Right ventricle myocardium superior (tissue), 1 donor: ENCODE measurements around the gene PARD3. TPM values are rescaled to one million over a fixed set of nuclear protein-coding genes. Genes with fewer than 3 reads are reported as not detected.

Experiments used
- ATAC-seq: fragments of 200-7000 bp; cut with Tn5 transposase; one replicate; pipeline ENCODE4 v1.9.1; 2020; ENCODE audit warnings: mild to moderate bottlenecking; ENCODE audit not compliant: poor library complexity
- DNase-seq: peaks from one replicate; pipeline ENCODE4 v3.0.0-alpha.2; 2020
- intact Hi-C: fragments of 100-400 bp; cut with DNase I; formaldehyde crosslinking; loops from one replicate; pipeline ENCODE4 v1.11.2; 2022
- total RNA-seq: library from RNA; stranded (reverse); fragmentation: NEBNext Ultra II Directional; extraction: Animal tissue kit (Norgen Biotek cat#: 25700); gene quantifications from one replicate; pipeline ENCODE4 v1.2.1, GENCODE V29; 2021
- donor health status: DM: no; HTN: yes; CAD: no; lungs with severe emphysema.

PARD3 gene
- total RNA-seq, 1 donor from 2014 or later = 33.5 TPM

GRCh38 chr10:34498821-34499220, 316.3 kb downstream of the PARD3 start:
- DNase-seq (no peak), ATAC-seq (no peak)
- intact Hi-C loops = no loop called here

GRCh38 chr10:34495938-34496337, 319.2 kb downstream of the PARD3 start:
- intact Hi-C loops = no loop called here
- ATAC-seq = no peak
- no peak for DNase-seq

GRCh38 chr10:34494012-34494411, 321.1 kb downstream of the PARD3 start:
- ATAC-seq (no peak), DNase-seq (no peak)
- intact Hi-C loops = no loop called here

- DNase-seq (no peak), ATAC-seq (no peak)
- intact Hi-C loops = no loop called here
Observed at GRCh38 chr10:34492081-34492480, 323.0 kb downstream of the PARD3 start.

- ATAC-seq (no peak), DNase-seq (no peak)
- intact Hi-C loops = no loop called here
Observed at GRCh38 chr10:34491678-34492077, 323.4 kb downstream of the PARD3 start.

- intact Hi-C loops = no loop called here
- no peak for ATAC-seq
Observed at GRCh38 chr10:34489973-34490745, 324.9 kb downstream of the PARD3 start.

GRCh38 chr10:34489411-34489810, 325.7 kb downstream of the PARD3 start:
- DNase-seq (no peak), ATAC-seq (no peak)
- intact Hi-C loops = no loop called here

More at GRCh38 chr10:34489973-34490745, 324.9 kb downstream of the PARD3 start:
- DNase-seq = no peak

- intact Hi-C loops = no loop called here
- ATAC-seq (no peak), DNase-seq (no peak)
Observed at GRCh38 chr10:34488476-34489130, 326.5 kb downstream of the PARD3 start.

- intact Hi-C loops = no loop called here
- DNase-seq (no peak), ATAC-seq (no peak)
Observed at GRCh38 chr10:34486008-34486407, 329.1 kb downstream of the PARD3 start.

GRCh38 chr10:34484164-34484563, 330.9 kb downstream of the PARD3 start:
- ATAC-seq (no peak), DNase-seq (no peak)

GRCh38 chr10:34480345-34480744, 334.8 kb downstream of the PARD3 start:
- intact Hi-C loops = no loop called here
- ATAC-seq (no peak), DNase-seq (no peak)

More at GRCh38 chr10:34484164-34484563, 330.9 kb downstream of the PARD3 start:
- intact Hi-C loops = no loop called here

- intact Hi-C loops = no loop called here
- peak; percentile 91 for ATAC-seq
- DNase-seq = no peak
Observed at GRCh38 chr10:34479520-34480179, 335.4 kb downstream of the PARD3 start.

- DNase-seq (no peak), ATAC-seq (no peak)
- intact Hi-C loops = no loop called here
Observed at GRCh38 chr10:34477249-34477648, 337.8 kb downstream of the PARD3 start.

GRCh38 chr10:34476608-34477007, 338.5 kb downstream of the PARD3 start:
- intact Hi-C loops = no loop called here
- ATAC-seq (no peak), DNase-seq (no peak)

- DNase-seq = no peak
- intact Hi-C loops = no loop called here
- ATAC-seq = no peak
Observed at GRCh38 chr10:34475786-34476185, 339.3 kb downstream of the PARD3 start.

- no peak for ATAC-seq
Observed at GRCh38 chr10:34475274-34475646, 339.8 kb downstream of the PARD3 start.

GRCh38 chr10:34474555-34475273, 340.4 kb downstream of the PARD3 start:
- ATAC-seq (no peak), DNase-seq (no peak)
- intact Hi-C loops = no loop called here

More at GRCh38 chr10:34475274-34475646, 339.8 kb downstream of the PARD3 start:
- intact Hi-C loops = no loop called here
- DNase-seq = no peak

- intact Hi-C loops = no loop called here
- no peak for DNase-seq
- ATAC-seq = no peak
Observed at GRCh38 chr10:34474009-34474376, 341.1 kb downstream of the PARD3 start.
